GM12878 (cell line): ENCODE results near the gene GMNN. TPM values are rescaled to one million over a fixed set of nuclear protein-coding genes. Genes with fewer than 3 reads are reported as not detected.
A peak's percentile ranks its signal among the peaks of the same experiment; 100 is the strongest.

Experiments used
- ATAC-seq: fragments of 200-7000 bp; cut with Tn5 transposase; 3 replicates; pipeline ENCODE4 v1.9.1; 2020; ENCODE audit warnings: mild to moderate bottlenecking, moderate library complexity
- BruUV-seq: library from RNA; stranded (reverse); fragments of 400-500 nt; replicated peaks from 2 replicates; lab custom pipeline; 2021; lab: Mats Ljungman, UMichigan
- CTCF ChIA-PET: fragments of 300-600 bp; sonication (Branson Sonifier 250); formaldehyde crosslinking; extraction: SDS; loops from one replicate; lab custom pipeline; 2021; ENCODE audit warnings: inconsistent platforms; lab: Yijun Ruan, JAX
- POLR2A ChIA-PET: fragments of 350-600 bp; formaldehyde crosslinking; extraction: SDS; loops from one replicate; lab custom pipeline; 2021; ENCODE audit warnings: inconsistent platforms; lab: Charles Lee
- RAD21 ChIA-PET: fragments of 300-600 bp; sonication (Branson Sonifier 250); formaldehyde crosslinking; loops from one replicate; lab custom pipeline; 2023; ENCODE audit warnings: antibody characterized with exemption; ENCODE audit not compliant: unreplicated experiment; lab: Charles Lee
- SMC1A ChIA-PET: fragments of 300-600 bp; sonication (Branson Sonifier 250); formaldehyde crosslinking; loops from one replicate; lab custom pipeline; 2023; ENCODE audit not compliant: unreplicated experiment, uncharacterized antibody; lab: Charles Lee
- DNase-seq: peaks from one replicate; pipeline ENCODE4 v3.0.0-alpha.2; 2011; ENCODE audit warnings: low read depth, low spot score
- FAIRE-seq: peaks from 3 replicates; lab custom pipeline; 2011; peaks lifted over from hg19 to GRCh38; lab: Jason Lieb, UNC
- H2AFZ ChIP-seq: 2 replicates; pipeline ENCODE4 v1.6.0; 2011; ENCODE audit warnings: low read depth, low read length, control low read depth; ENCODE audit not compliant: control insufficient read depth
- H3K27ac ChIP-seq: 2 replicates; pipeline ENCODE4 v1.5.1; 2011; ENCODE audit warnings: control low read depth; ENCODE audit not compliant: control insufficient read depth, insufficient read depth
- H3K27me3 ChIP-seq, 2 experiments: replicated peaks in 1 of 2; 2 replicates each; pipeline versions ENCODE4 v1.6.0 to v1.6.1; 2011; ENCODE audit warnings: low read length in 1 of 2; ENCODE audit not compliant: control insufficient read depth in 2 of 2, insufficient read depth in 2 of 2
- H3K36me3 ChIP-seq, 2 experiments: 2 replicates each; pipeline ENCODE4 v1.5.1; 2011; ENCODE audit warnings: low read length in 1 of 2; ENCODE audit not compliant: control insufficient read depth in 2 of 2, insufficient read depth in 2 of 2
- H3K4me1 ChIP-seq: 2 replicates; pipeline ENCODE4 v1.6.1; 2011; ENCODE audit warnings: mild to moderate bottlenecking, low read length, moderate library complexity, mixed read lengths; ENCODE audit not compliant: control insufficient read depth, insufficient read depth
- H3K4me2 ChIP-seq: 2 replicates; pipeline ENCODE4 v1.6.0; 2011; ENCODE audit warnings: control low read depth; ENCODE audit not compliant: control insufficient read depth, insufficient read depth
- H3K4me3 ChIP-seq: fragments of 200-600 bp; sonication (generic); 2 replicates; pipeline ENCODE4 v1.5.1; 2016
- H3K79me2 ChIP-seq: 2 replicates; pipeline ENCODE4 v1.6.0; 2011; ENCODE audit warnings: low read length; ENCODE audit not compliant: control insufficient read depth, insufficient read depth
- H3K9ac ChIP-seq: 2 replicates; pipeline ENCODE4 v1.8.0; 2011; ENCODE audit warnings: low read length, control low read depth, mixed read lengths; ENCODE audit not compliant: control insufficient read depth, insufficient read depth
- H3K9me3 ChIP-seq: replicated peaks from 3 replicates; pipeline ENCODE4 v1.5.1; 2011; ENCODE audit warnings: mild to moderate bottlenecking, low read length; ENCODE audit not compliant: control insufficient read depth, insufficient read depth
- H4K20me1 ChIP-seq: 2 replicates; pipeline ENCODE4 v1.6.0; 2011; ENCODE audit not compliant: control insufficient read depth, insufficient read depth
- FOS ChIP-seq: IDR thresholded peaks from 3 replicates; pipeline ENCODE4 v1.6.1; 2011; ENCODE audit warnings: borderline replicate concordance; ENCODE audit not compliant: insufficient read length; ENCODE audit errors: extremely low read depth
- HDAC6 ChIP-seq: fragments of 200-600 bp; sonication (generic); IDR thresholded peaks from one replicate; pipeline ENCODE4 v1.8.0; 2017; ENCODE audit warnings: antibody characterized with exemption; ENCODE audit not compliant: unreplicated experiment
- MTA2 ChIP-seq: fragments of 450-650 bp; IDR thresholded peaks from 2 replicates; pipeline ENCODE4 v1.6.1; 2016; ENCODE audit warnings: low read depth, mild to moderate bottlenecking, moderate library complexity
- NFIC ChIP-seq: IDR thresholded peaks from 2 replicates; pipeline ENCODE4 v1.6.1; 2012; ENCODE audit warnings: low read depth, mild to moderate bottlenecking, inconsistent platforms, low read length, moderate library complexity
- NFYA ChIP-seq: IDR thresholded peaks from 2 replicates; pipeline ENCODE4 v1.6.1; 2011; ENCODE audit warnings: low read depth, mild to moderate bottlenecking, low read length, improper control_type of control experiment, borderline replicate concordance
- NR2C1 ChIP-seq: fragments of 450-650 bp; IDR thresholded peaks from 2 replicates; pipeline ENCODE4 v1.6.1; 2017; ENCODE audit warnings: antibody characterized with exemption, mild to moderate bottlenecking, moderate library complexity
- PBX3 ChIP-seq: IDR thresholded peaks from 2 replicates; pipeline ENCODE4 v1.6.1; 2011; ENCODE audit warnings: mild to moderate bottlenecking, low read depth, low read length, moderate library complexity; ENCODE audit not compliant: insufficient replicate concordance
- POLR2A ChIP-seq: IDR thresholded peaks from 2 replicates; pipeline ENCODE4 v1.6.1; 2011; ENCODE audit warnings: low read depth, mild to moderate bottlenecking, low read length
- SIX5 ChIP-seq: IDR thresholded peaks from 2 replicates; pipeline ENCODE4 v1.6.1; 2011; ENCODE audit warnings: mild to moderate bottlenecking, low read depth, low read length, moderate library complexity; ENCODE audit not compliant: severe bottlenecking
- SMARCA5 ChIP-seq: fragments of 450-650 bp; IDR thresholded peaks from 2 replicates; pipeline ENCODE4 v1.6.1; 2017; ENCODE audit warnings: mild to moderate bottlenecking
- YY1 ChIP-seq: IDR thresholded peaks from 2 replicates; pipeline ENCODE4 v1.6.1; 2011; ENCODE audit warnings: low read depth, mild to moderate bottlenecking, low read length
- ZBED1 ChIP-seq: IDR thresholded peaks from 2 replicates; pipeline ENCODE4 v1.6.1; 2016; ENCODE audit warnings: borderline replicate concordance
- ZNF687 ChIP-seq: fragments of 450-650 bp; IDR thresholded peaks from 2 replicates; pipeline ENCODE4 v1.6.1; 2017; ENCODE audit warnings: mild to moderate bottlenecking, moderate library complexity
- WGBS: methylation state at CpG from one replicate; pipeline ENCODE4 v1.1.6; 2016; ENCODE audit warnings: low lambda C conversion rate; ENCODE audit not compliant: insufficient replicate concordance, insufficient coverage; ENCODE audit errors: missing lambda C conversion rate; 5-methylcytosine and 5-hydroxymethylcytosine counted together
- in situ Hi-C: fragments of 300-500 bp; cut with MboI; formaldehyde crosslinking; loops from 9 replicates; pipeline ENCODE4 v1.14.3; 2018; ENCODE audit warnings: mixed read lengths
- intact Hi-C: fragments of 100-400 bp; cut with micrococcal nuclease; formaldehyde crosslinking; loops from one replicate; pipeline ENCODE4 v1.14.2; 2022; ENCODE audit not compliant: unreplicated experiment
- polyA plus RNA-seq, 11 experiments: library from polyadenylated mRNA; depleted of rRNA in 4 of 11; unstranded in 6 of 11; stranded (reverse) in 5 of 11; fragments of >200 nt; fragmentation: Nextera tagmentation in 4 of 11; fragmentation: Illumina TruSeq in 1 of 11; extraction: Ambion mirVana in 4 of 11; extraction: Trizol in 1 of 11; gene quantifications; 1 replicate in 1 of 11; 2 replicates in 10 of 11; pipeline versions ENCODE4 v1.2.1 to v1.2.3, GENCODE V29; 2011 to 2016; ENCODE audit warnings: inconsistent platforms in 2 of 11, missing spikeins in 2 of 11, low read depth in 1 of 11
- total RNA-seq, 4 experiments: library from RNA; depleted of rRNA in 3 of 4; stranded (reverse); fragments of >200 nt in 3 of 4; fragmentation: Illumina TruSeq in 1 of 4; extraction: Trizol in 1 of 4; gene quantifications; 2 replicates each; pipeline versions ENCODE4 v1.2.1 to v1.2.3, GENCODE V29; 2013 to 2021

GMNN gene
- total and polyA plus RNA-seq, 10 of the 15 experiments (the other 5 are each of a cell fraction or from before 2014, with no cell fraction given) = 51.9 to 153 (median 105) TPM

GRCh38 chr6:24821860-24822444 lies 47.2 kb downstream of the GMNN start:
- no peaks in the 10 kb centered on the region for H3K4me1 ChIP-seq
- H3K27me3 ChIP-seq = no peaks in the 10 kb centered on the region
- no peak overlapping the region for H2AFZ ChIP-seq
- ChIA-PET RAD21 (interaction anchor here (0.6 kb wide), 1 partner anchor 11 kb away, joined by 3 read pairs; no protein-coding TSS in a partner anchor), CTCF (interaction anchor here (0.7 to 1.3 kb wide), 2 partner anchors 67 to 197 kb away, joined by 3 read pairs; no protein-coding TSS in a partner anchor), SMC1A (interaction anchor here (0.6 to 1.4 kb wide), 3 partner anchors 17 to 40 kb away, joined by 3 read pairs; no protein-coding TSS in a partner anchor), POLR2A (no interaction called here)
- H3K36me3 ChIP-seq = peaks cover 0 to under 1% of the 10 kb centered on the region in 2 experiments; a peak in 1 of 4 replicates
- H3K9ac ChIP-seq = no peak overlapping the region
- intact Hi-C loops (no loop called here), in situ Hi-C loops (no loop called here)
- FAIRE-seq (peak; percentile 35), DNase-seq (no peak), ATAC-seq (no peak)
- TF ChIP-seq MTA2 (no peak), NFYA (no peak), ZBED1 (no peak), NFIC (no peak), SMARCA5 (no peak), ZNF687 (no peak), FOS (no peak), NR2C1 (no peak), SIX5 (no peak), HDAC6 (no peak), POLR2A (no peak), YY1 (no peak), PBX3 (no peak)
- H3K9me3 ChIP-seq = no peaks in the 10 kb centered on the region
- H3K4me2 ChIP-seq = no peak overlapping the region
- no TSS peak for BruUV-seq
- no peaks in the 10 kb centered on the region for H3K79me2 ChIP-seq
- no peak overlapping the region for H3K27ac ChIP-seq
- no peak overlapping the region for H3K4me3 ChIP-seq
- H4K20me1 ChIP-seq = no peaks in the 10 kb centered on the region
- 95% methylated on average over 3 of the region's 3 CpGs for WGBS
